Smooth muscle cell (in vitro differentiated cells): ENCODE data around the gene SHC2. TPM values are rescaled to one million over a fixed set of nuclear protein-coding genes. Genes with fewer than 3 reads are reported as not detected.

Experiments
- DNase-seq: peaks from one replicate; lab custom pipeline; 2025; ENCODE audit not compliant: unreplicated experiment; lab: John Stamatoyannopoulos, UW
- H2AFZ ChIP-seq: fragments of 200-600 bp; sonication (generic); 2 replicates; pipeline ENCODE4 v1.6.0; 2016; ENCODE audit warnings: antibody characterized with exemption, low read depth, mild to moderate bottlenecking
- H3F3A ChIP-seq: fragments of 200-600 bp; sonication (generic); 2 replicates; pipeline ENCODE4 v1.6.0; 2017; ENCODE audit warnings: antibody characterized with exemption, low read depth
- H3K27ac ChIP-seq: fragments of 200-600 bp; sonication (generic); 2 replicates; pipeline ENCODE4 v1.5.1; 2016; ENCODE audit warnings: low read depth, mild to moderate bottlenecking
- H3K27me3 ChIP-seq: fragments of 200-600 bp; sonication (generic); 2 replicates; pipeline ENCODE4 v1.6.1; 2016; ENCODE audit warnings: low read depth, mild to moderate bottlenecking
- H3K36me3 ChIP-seq: fragments of 200-600 bp; sonication (generic); 2 replicates; pipeline ENCODE4 v1.5.1; 2016; ENCODE audit warnings: low read depth
- H3K4me1 ChIP-seq: fragments of 200-600 bp; sonication (generic); 2 replicates; pipeline ENCODE4 v1.5.1; 2016; ENCODE audit warnings: low read depth
- H3K4me2 ChIP-seq: fragments of 200-600 bp; sonication (generic); 2 replicates; pipeline ENCODE4 v1.6.0; 2016; ENCODE audit warnings: mild to moderate bottlenecking
- H3K4me3 ChIP-seq: fragments of 200-600 bp; sonication (generic); 2 replicates; pipeline ENCODE4 v1.5.1; 2016; ENCODE audit warnings: mild to moderate bottlenecking
- H3K79me2 ChIP-seq: fragments of 200-600 bp; sonication (generic); 2 replicates; pipeline ENCODE4 v1.6.0; 2016; ENCODE audit warnings: low read depth, mild to moderate bottlenecking
- H3K9ac ChIP-seq: fragments of 200-600 bp; sonication (generic); 2 replicates; pipeline ENCODE4 v1.6.0; 2016; ENCODE audit warnings: low read depth
- H3K9me3 ChIP-seq: fragments of 200-600 bp; sonication (generic); replicated peaks from 2 replicates; pipeline ENCODE4 v1.5.1; 2016; ENCODE audit warnings: low read depth
- H4K20me1 ChIP-seq: fragments of 200-600 bp; sonication (generic); 2 replicates; pipeline ENCODE4 v1.6.0; 2016; ENCODE audit warnings: low read depth
- WGBS: methylation state at CpG from one replicate; pipeline ENCODE4 v1.1.7; 2016; ENCODE audit warnings: low lambda C conversion rate; 5-methylcytosine and 5-hydroxymethylcytosine counted together
- polyA plus RNA-seq: library from polyadenylated mRNA; unstranded; fragments of >200 nt; fragmentation: Nextera tagmentation; extraction: Ambion mirVana; gene quantifications from 2 replicates; pipeline ENCODE4 v1.2.1, GENCODE V29; 2016
- total RNA-seq: library from RNA; depleted of rRNA; stranded (reverse); fragments of >200 nt; gene quantifications from 2 replicates; pipeline ENCODE4 v1.2.3, GENCODE V29; 2014
- TF ChIP-seq, protein P1 (sequence below): fragments of 200-600 bp; sonication (generic); IDR thresholded peaks from 2 replicates; pipeline ENCODE4 v1.5.1; 2017; ENCODE audit warnings: borderline replicate concordance, mild to moderate bottlenecking, antibody characterized with exemption; ENCODE audit not compliant: insufficient read depth, poor library complexity, severe bottlenecking

SHC2 gene
- total and polyA plus RNA-seq, 2 experiments from 2014 or later = 15.6 to 29.3 TPM

DNA sequence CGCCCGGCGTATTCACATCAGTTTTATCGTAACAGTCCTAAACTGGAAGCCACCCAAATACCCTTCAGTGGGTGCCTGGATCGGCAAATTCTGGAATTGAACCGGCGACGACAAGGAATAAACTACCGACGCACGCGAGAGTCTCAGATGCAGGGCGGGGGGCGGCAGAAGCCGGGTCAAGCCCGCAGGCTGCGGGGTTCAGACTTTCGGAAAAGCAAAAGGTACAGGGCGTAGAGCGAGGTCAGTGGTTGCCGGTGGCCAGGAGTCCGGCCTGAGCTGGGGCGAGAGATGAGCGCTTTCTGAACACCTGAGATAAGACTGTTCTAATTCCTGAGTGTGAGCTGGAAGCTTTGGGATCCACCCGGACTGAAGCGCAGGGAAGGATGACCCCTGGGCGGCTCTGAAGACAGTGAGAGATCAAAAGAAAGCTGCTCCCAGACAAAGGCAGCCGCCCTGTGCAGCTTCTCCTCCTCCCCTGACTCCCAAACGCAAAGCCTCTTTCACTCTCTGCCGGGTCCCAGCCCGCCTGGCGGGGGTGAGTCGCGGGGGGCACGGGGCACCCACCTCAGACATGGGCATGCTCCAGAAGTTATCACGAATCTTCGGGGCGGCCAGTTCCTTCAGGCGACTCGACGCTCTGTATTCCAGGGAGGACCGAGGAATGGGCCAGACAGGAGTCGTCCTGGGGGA, 90.0 kb downstream of the SHC2 start:
- Histone ChIP-seq H4K20me1 (no peaks in the 10 kb centered on the region), H3K79me2 (no peaks in the 10 kb centered on the region), H3K4me3 (no peak overlapping the region), H3K9me3 (no peaks in the 10 kb centered on the region), H3K27me3 (no peaks in the 10 kb centered on the region), H3K4me2 (no peak overlapping the region), H3K9ac (no peak overlapping the region), H3K36me3 (no peaks in the 10 kb centered on the region), H3F3A (no peaks in the 10 kb centered on the region), H3K27ac (no peak overlapping the region), H2AFZ (no peak overlapping the region), H3K4me1 (no peaks in the 10 kb centered on the region)
- DNase-seq = no peak
- 96% methylated on average over 43 of the region's 43 CpGs for WGBS
- TF ChIP-seq, protein P1, sequence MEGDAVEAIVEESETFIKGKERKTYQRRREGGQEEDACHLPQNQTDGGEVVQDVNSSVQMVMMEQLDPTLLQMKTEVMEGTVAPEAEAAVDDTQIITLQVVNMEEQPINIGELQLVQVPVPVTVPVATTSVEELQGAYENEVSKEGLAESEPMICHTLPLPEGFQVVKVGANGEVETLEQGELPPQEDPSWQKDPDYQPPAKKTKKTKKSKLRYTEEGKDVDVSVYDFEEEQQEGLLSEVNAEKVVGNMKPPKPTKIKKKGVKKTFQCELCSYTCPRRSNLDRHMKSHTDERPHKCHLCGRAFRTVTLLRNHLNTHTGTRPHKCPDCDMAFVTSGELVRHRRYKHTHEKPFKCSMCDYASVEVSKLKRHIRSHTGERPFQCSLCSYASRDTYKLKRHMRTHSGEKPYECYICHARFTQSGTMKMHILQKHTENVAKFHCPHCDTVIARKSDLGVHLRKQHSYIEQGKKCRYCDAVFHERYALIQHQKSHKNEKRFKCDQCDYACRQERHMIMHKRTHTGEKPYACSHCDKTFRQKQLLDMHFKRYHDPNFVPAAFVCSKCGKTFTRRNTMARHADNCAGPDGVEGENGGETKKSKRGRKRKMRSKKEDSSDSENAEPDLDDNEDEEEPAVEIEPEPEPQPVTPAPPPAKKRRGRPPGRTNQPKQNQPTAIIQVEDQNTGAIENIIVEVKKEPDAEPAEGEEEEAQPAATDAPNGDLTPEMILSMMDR = no peak

DNA sequence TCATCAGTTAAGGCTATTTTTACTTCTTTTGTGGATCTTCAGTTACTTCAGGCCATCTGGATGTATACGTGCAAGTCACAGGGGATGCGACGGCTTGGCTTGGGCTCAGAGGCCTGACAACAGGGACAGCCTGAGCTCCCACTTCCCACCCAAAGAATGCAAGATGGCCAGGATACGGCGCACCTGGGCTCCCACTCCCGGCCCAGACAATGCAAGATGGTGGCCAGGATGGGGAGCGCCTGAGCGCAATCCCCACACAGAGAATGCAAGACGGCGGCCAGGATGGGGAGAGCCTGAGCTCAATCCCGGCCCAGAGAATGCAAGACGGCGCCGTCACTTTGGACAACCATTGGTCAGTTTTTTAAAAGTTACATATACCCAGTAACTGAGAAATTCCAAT, 91.0 kb downstream of the SHC2 start:
- Histone ChIP-seq H3K4me2 (no peak overlapping the region), H3K9me3 (no peaks in the 10 kb centered on the region), H2AFZ (no peak overlapping the region), H3K4me3 (no peak overlapping the region), H3K27ac (no peak overlapping the region), H3F3A (no peaks in the 10 kb centered on the region), H3K9ac (no peak overlapping the region), H4K20me1 (no peaks in the 10 kb centered on the region), H3K36me3 (no peaks in the 10 kb centered on the region), H3K27me3 (no peaks in the 10 kb centered on the region), H3K79me2 (no peaks in the 10 kb centered on the region), H3K4me1 (no peaks in the 10 kb centered on the region)
- 98% methylated on average over 14 of the region's 14 CpGs for WGBS
- no peak for DNase-seq
- TF ChIP-seq, protein P1 = no peak

GRCh38 chr19:369256-369655, 91.6 kb downstream of the SHC2 start:
- Histone ChIP-seq H3K27me3 (no peaks in the 10 kb centered on the region), H3K4me1 (no peaks in the 10 kb centered on the region)

DNA sequence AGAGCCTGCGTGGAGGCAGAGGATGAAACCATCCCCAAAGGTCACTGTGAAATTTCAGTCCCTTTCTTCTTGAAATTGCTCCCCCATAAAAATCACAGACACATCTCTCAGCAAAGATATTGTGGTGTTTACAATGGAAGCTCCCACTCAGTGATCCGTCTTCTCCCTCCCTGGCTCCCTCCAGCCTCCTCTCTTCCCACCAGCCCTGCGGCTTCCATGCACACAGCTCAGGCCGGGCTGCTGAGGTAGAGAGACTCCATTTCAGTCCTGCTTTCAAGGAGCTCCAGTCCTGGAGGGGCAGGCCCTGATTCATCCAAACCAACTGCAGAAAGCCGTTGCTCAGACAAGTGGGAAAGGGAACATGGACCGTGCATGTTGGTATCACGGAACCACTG, 92.2 kb downstream of the SHC2 start:
- H2AFZ ChIP-seq = no peak overlapping the region
- H3K36me3 ChIP-seq = no peaks in the 10 kb centered on the region
- DNase-seq = no peak
- no peaks in the 10 kb centered on the region for H4K20me1 ChIP-seq
- H3K9ac ChIP-seq = no peak overlapping the region
- TF ChIP-seq, protein P1 = no peak
- no peaks in the 10 kb centered on the region for H3K4me1 ChIP-seq
- H3K27ac ChIP-seq = no peak overlapping the region
- no peak overlapping the region for H3K4me3 ChIP-seq
- H3K4me2 ChIP-seq = no peak overlapping the region
- 85% methylated on average over 7 of the region's 7 CpGs for WGBS
- no peaks in the 10 kb centered on the region for H3K27me3 ChIP-seq
- H3K79me2 ChIP-seq = no peaks in the 10 kb centered on the region
- no peaks in the 10 kb centered on the region for H3K9me3 ChIP-seq
- no peaks in the 10 kb centered on the region for H3F3A ChIP-seq

More at GRCh38 chr19:369256-369655, 91.6 kb downstream of the SHC2 start:
- DNase-seq = no peak
- Histone ChIP-seq H4K20me1 (no peaks in the 10 kb centered on the region), H3K27ac (no peak overlapping the region), H3K4me3 (no peak overlapping the region), H2AFZ (no peak overlapping the region), H3K9ac (no peak overlapping the region), H3K79me2 (no peaks in the 10 kb centered on the region), H3K9me3 (no peaks in the 10 kb centered on the region), H3K4me2 (no peak overlapping the region), H3F3A (no peaks in the 10 kb centered on the region), H3K36me3 (no peaks in the 10 kb centered on the region)
- TF ChIP-seq, protein P1 = no peak
- WGBS = 91% methylated on average over 13 of the region's 13 CpGs
